T1000 (cell line): ENCODE data around the gene KCNQ1.

Experiments used
- DNase-seq: peaks from one replicate; lab custom pipeline; 2025; ENCODE audit warnings: mixed read lengths; lab: John Stamatoyannopoulos, UW

The KCNQ1 gene

DNA sequence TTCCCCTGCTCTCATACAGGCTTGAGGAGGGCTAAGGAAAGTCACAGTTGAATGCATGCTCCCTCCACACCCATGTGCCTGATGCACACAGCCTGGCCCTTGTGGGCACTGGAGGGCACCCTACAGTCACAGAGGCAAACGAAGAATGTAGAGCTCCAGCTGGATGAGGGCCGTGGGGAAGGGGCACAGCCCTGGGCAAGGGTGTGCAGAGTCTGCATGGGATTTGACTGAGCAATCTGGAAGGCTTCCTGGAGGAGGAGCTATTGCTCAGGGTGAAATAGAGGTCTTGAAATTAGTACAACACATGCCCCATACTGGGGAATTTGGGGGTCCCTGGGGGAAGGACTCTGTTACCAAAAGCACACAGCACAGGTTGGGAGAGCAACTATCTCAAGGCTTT is 64.0 kb downstream of the KCNQ1 start:
- no peak for DNase-seq

DNA sequence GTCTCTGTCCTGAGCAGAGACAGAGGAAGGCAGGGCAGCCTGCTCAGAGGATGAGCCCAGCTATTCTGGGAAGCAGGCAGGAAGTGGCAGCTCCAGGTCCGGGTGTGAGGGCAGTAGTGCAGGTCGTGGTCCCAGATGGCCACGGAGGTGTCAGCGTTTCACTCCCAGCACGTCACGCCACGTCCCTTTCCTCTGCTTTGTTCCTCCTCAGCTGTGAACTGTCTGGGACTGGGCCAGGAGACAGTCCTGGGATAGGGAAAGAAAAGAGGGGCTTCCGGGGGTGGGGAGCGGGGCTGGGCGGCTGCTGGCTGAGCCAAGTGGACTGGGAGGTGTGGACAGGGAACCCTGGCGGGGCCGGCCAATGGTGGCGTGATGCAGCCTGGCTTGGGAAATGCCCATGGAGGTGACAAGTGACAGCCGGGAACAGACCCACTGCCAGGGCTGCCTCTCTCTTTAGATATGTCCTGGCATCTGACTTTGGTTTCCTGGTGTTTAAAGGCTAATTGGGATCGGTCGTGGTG is 64.7 kb downstream of the KCNQ1 start:
- DNase-seq, result no peak

DNA sequence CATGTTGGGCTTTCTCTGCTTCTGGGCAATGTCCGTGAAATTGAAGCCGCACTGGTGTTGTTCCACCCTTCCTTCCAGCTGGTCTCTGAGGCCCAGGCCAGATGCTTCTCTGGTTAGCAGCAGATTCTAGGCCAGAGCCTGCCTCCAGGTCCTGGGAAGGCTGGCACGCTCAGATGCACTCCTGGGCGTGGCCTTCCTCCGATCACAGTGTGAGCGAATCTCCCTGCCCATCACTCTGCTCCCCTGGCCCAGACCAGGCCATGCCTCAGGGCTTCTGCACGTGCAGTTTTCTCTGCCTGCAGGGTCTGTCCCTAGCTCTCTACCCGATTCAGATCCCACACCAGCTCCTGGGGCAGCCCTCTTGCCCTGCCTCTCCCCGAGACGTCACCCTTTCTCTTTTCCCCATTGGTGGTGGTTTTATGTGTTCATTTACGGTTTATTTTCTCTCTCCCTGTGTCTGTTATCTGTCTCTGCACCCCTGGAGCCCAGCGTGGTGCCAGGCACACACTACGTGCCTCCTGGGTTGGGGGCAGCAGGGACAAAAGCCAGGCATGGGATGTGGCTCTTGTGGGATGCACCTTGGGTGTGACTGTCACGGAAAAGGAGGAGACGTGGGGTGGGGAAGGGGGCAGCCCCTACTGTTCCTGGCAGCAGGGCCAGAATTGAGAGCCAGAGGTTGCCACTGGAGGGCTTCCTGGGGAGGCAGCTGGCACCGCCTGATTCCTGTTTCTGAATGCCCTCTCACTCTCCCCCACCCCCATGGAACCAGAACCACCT is 66.0 kb downstream of the KCNQ1 start:
- no peak for DNase-seq

DNA sequence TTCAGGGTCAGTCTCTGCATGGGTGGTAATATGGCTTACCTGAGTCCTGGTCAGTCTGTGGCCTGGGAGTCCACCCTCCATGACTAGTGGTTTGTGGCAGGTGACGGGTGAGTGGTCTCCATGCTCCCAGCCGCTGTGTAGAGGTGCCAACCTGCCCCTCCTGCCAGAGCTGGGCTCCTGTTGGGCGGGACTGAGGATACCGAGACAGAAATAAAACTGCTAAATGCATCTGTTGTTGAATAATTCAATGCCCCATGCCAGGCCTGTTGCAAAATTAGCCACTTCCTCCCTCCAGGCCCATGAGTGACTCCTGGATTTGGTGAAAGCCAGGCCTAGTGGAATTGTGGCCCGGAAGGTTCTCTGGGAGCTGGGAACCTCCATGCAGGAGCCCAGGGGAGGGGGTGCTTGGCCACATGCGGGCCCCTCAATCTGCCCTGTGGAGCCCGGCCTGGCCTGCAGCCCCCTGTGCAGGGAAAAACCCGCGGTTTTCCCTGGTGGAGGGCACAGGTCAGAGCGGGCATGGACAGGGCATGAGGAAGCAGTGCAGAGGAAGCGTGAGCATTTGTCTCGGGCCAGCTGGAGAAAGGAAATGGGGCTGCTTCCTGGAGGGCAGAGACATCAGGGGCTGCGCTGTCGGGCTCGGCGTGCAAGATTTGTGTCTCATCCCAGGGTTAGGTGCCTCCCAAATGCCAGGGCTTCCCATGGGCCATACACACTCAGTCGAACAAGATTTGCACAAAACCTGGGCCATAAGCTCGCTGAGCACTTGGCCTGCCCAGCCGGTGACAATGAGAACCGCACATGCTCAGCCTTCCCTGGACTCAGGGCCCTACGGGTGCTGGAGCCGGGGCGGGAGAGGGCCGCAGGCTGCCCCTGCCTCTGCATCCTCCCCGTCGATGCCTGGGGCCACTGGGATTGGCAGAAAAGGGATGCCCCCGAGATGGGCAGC is 66.9 kb downstream of the KCNQ1 start:
- DNase-seq, result no peak

DNA sequence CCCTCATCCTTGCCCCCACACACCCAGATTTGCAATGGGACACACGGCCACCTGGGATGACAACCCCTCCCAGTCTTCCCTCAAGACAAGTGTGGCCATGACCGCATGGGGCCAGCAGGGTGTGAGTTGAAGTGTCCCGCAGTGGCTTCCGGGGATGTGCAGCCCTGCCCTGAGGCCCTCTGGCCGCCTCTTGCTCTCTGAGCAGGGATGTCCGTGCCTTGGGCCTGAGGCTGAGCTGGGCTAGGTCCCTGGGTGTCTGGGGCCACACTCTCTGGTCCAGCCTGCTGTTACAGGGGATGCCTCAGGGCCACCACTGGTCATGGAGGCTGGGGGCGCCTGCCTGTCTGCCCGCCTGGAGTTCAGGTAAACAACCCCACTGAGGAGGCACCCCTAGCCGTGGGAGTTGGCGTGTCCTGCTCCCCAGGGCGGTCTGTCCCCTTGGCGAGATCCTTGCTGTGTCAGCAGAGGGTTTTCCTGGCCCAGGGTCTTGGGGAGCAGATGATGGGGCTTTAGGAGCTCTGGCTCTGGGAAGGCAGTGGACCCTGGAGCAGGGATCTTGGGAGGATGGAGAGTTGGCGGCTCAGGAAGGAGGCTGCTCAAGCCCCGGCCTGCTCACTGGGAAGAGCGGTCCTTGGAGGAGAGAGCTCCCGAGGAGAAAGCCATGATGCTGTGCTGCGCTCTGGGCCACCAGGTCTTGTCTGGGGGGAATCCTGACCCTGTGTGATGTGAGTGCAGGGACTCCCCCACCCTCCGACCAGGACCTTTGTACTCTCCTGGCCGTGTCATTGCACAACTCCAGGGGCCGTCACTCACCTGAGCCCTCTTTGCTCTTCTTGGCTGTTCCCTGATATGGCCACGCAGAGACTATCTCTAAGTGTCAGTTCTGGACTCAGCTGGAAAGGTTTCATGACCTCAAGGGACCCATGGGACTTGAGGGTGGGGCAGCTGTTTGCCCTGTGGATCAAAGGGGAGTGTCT is 67.9 kb downstream of the KCNQ1 start:
- DNase-seq, result no peak

DNA sequence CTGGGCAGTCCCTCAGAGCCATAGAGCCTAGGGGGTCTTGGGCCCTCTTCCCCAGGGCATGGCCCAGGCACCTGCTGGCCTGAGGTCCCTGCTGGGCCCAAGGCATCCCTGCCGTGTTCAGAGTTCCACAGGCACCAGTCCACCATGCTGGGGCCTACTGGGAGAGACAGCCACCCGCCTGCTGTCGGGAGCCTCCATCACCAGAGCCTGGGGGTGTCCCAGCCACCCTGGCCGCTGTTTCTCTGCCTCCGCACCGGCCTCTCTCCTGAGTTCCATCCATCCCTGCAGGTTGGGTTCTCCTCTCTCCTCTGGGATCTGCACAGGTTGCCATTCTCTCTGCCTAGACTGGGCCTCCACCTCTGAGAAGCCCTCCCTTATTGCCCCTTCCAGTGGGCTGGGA is 68.6 kb downstream of the KCNQ1 start:
- DNase-seq, result no peak

DNA sequence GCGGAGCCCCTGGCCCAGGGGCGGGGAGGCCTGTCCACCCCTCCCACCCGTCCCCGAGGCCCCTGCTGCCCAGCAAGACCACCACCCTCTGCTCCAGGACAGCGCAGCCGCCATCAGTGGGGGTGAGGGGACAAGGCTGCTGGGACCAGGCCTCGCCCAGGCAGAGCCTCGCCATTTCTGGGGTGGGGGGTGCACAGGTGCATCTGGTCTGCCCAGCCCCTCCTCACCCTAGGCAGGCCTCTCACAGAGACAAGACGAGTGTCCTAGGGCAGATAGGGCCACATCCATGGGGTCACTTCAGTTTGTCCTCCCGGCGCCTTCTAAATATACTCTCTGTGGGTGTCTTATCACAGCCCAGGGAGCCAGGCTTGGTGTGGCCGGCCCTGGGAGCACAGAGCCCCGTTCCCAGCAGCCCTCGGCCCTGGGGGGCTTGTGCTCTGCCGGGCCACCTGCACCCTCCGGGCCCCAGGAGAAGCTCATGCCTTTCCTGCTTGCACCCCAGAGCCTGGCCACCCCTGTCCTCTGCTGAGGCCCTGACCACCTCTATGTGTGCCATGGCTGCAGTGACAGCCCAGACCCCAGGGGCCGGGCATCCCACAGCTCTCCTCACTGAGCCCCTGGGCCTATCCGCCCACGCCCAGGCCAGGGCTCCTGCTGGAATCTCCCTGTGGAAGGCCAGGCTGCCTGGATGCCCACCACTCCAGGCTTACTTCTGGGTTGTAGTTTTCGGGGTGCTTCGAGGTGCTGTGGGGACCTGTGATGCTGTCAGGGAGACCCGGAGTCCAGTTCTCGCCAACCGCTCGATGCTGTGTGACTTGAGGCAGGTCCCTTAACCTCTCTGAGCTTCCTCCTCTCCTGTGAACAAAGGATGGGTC is 70.8 kb downstream of the KCNQ1 start:
- DNase-seq, result no peak

DNA sequence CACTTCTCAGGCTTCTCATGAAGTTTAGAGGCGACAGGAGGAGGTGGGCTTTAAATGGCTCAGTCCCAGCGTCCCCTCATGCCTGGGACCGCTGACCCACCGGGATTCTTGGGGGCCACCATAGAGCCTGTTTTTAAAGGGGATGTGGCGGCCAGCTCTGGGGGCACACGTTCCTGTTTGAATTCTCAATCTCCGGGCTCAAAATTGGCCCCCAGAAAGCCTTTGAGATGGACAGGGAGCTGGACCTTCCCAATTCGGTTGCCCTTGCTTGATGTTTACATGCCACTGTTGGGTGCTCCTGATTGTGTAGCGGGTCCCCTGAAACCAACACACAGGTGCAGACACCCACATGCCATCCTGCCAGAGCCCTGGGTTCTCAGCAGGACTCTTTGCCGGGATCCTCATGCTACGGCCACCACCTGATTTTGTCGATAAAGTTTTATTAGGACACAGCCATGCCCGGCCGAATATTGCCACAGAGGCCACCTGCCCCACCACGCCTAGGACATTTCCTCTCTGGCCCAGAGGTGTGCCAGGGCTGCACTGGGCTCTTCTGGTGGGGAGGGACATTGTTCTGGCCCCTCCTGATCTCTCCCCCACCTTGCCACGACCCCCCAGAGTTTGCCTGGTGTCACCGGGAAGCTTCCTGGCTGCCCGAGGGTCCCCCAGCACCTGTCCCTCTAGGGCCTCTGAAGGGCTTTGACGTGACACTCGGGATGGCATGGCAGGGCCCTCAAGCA is 71.6 kb downstream of the KCNQ1 start:
- DNase-seq, result no peak

DNA sequence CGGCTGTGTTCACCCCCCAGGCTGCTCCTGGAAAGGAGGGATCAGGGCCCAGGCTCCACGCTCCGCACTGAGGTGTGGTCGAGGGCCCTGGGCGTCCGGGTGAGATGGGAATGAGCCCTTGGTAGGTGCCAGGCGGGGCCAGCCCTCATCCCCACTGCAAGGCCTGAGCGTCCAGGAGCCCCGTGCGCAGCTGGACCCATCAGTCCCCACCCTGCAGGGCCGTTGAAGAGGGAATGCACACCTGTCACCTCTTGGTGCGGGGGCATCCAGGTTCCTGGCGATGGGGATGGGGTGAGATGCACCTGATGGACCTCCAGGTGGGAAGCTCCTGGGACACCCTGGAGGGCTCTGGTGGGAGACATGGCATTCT is 72.2 kb downstream of the KCNQ1 start:
- no peak for DNase-seq

DNA sequence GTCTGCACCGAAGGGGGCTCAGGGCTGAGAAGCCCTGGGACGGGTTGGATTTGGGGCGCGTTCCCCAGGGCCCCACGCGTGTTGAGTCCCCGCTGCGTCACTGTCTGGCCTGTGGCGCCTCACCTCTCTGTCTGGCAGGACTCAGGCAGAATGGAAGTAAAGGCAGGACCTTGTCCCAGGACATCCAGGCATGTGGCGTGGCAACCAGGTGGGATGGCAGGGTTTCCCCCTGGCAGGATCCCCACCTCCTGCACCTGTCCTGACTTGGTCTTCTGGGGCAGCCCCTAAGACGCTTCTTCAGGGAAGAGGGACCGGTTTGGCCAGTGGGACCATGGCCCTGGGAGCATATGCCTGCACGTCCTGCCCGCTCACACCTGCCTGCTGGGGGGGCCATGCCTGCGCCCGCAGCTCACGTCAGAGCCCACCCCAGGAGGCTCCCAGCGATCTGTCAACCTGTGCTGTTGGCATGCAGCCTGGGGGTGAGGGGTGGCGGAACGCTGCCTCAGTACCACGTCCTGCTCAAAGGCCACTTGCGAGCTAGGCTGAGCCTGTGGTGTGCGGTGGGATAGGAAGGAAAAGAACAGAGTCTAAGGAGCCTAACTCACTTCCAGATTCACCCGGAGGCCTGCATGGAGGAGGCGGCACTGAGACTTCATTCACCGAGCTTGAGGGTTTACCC is 72.7 kb downstream of the KCNQ1 start:
- DNase-seq, result no peak

DNA sequence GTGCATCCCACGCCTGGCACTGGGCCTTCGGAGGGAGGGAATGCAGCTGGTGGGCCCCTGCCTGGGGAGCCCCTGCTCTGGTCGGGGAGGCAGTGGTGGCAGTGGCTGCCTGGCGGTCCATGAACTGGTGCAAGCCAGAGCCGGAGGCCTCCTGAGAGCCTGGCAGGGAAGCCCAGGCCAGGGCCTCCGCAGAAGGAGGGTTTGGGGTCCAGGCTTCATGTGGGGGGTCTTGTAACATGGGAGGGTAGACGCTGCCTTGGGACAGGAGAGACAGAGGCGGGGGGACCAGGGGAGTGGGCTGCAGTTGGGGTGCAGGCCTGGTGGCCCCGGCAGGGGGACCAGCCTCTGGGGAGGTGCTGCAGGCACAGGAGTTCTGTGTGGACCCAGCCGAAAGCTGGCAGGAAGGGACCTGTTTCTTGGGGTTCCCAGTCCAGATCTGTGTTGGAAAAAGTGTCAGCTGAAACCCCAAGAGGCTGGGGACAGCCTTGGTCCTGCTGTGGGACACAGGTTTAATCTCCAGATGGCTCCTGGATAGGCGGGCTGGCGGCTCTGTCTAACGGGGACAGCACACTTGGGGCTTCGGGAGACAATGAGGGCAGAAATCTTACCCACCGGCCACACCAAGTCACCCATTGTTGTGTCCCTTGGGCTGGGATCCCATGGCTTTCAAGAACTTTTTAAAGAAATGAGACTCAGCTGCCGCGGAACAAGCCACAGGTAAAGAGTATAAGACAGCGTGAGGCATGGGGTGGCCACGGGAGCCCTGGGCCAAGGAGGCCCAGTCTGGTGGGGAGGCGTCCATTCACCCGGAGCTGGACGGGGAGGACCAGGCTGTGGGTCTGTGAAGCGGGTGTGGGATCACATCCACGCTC is 73.5 kb downstream of the KCNQ1 start:
- DNase-seq, result no peak

DNA sequence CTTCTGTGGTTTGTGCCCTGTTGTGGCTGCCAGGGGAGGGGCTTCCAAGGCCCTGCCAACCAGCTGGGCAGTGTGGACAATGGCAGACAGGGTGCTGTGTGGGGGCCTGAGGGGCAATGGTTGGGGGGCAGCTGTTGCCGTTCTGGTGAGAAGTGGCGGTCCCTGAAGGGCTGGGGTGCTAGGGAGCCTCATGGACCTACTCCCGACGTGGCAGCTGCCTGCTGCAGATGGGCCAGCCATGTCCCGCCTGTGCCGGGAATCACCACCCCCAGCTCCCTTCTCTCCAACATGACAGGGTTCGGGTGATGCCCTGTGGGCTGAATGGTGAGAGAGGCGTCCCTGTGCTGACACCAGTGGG is 74.2 kb downstream of the KCNQ1 start:
- DNase-seq, result no peak

DNA sequence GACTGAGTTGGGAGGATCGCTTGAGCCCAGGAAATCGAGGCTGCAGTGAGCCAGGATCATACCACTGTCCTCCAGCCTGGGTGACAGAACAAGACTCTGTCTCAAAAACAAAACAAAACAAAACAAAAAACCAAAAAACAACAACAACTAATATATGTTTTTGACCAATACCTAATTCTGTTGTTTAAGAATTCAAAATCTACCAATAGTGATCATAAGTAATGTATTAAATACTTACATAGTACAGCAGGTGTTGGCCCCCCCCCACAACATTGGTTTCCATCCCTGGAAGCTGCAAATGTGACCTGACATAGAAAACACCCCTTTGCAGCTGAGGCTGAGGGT is 74.7 kb downstream of the KCNQ1 start:
- DNase-seq, result no peak

DNA sequence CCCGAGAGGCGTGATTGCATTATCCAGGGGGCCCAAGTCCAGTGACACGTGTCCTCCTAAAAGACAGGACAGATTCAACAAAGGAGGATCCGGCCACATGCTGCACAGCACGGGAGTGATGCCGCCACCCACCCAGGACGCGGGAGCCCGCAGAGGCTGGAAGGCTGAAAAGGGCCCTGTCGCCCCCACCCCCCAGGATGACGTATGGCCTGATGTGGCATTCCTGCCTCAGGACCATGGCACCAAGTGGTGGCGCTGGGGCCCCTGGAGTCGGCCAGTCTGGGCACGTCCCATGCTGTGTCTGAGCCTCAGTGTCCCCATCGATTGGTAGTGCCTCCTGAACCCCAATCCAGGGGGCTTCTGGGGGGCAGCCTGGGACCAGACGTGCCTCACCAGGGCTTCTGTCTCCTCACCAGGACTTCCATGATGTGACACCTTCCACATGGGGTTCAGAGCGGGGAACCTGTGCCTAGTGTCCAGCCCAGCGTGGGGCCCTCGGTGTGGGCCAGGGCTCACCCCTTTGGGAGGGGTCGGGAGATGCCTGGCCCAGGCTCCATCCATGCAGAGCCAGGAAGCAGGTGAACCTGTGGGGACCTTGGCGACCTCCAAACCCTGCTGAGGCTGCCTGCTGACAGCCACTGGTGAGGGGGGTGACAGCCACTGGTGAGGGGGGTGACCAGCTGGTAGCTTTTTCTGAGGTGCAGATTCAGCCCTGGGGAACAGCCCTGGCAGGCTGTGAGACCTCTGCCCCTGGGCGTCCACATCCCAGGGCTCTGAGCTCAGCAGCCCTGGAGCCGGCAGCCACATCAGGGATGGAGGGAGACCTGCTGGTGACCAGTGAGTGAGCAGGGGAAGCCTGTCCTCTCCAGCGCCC is 75.3 kb downstream of the KCNQ1 start:
- DNase-seq, result no peak

DNA sequence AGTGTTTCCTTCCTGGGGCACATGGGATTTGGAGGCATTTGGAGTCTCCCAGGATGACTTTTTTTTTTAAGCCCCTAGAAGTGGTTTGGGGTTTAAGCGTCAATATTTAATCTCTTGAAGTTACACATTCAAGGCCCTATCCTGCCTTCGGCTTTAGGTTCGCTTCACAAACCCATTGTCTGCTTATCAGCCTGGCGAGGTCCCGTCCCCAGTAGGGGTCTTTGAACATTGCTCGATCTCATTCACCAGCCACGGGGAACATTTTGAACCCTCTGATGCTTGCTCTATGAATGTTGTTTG is 75.9 kb downstream of the KCNQ1 start:
- no peak for DNase-seq

DNA sequence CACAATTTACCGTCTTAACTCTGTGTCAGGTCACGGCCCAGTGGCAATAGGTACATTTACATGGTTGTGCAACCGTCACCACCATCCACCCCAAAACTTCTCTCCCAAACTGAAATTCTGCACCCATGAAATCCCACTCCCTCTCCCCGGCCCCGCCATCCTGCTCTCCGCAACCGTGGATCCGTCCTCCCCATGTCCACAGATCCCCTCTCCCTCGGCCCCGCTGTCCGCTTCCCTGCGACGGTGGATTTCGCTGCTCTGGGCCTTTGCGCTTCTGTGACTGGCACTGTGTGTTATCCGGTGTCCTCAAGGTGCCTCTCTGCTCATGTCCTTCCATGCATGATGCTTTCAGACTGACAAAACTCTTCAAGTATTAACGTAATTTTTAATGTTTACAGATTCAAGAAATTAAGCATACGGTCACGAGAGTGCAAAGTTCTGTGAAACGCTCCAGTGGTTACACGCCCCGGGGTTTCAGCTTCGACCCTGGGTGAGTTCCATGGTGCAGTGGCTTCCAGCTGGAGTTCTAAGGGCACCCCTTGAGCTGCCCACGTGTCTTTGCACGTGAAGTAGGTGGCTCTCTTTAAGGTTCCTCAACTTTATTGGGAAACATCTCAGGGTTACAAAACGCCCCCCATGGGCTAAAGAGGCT is 76.4 kb downstream of the KCNQ1 start:
- no peak for DNase-seq
